Stimulated activated CD8-positive, alpha-beta memory T cell treated with anti-CD3 and anti-CD28 coated beads, Interleukin-2, amount 100 ng/mL, for 1 hour (primary cell): ENCODE data around the gene HHIPL2.
"Not testable (repeated sequence)": the region's sequence is repeated elsewhere in the genome, so short reads cannot be mapped to it uniquely, and the experiment has no call there.

Experiments
- DNase-seq, 2 donors: peaks; one replicate each; pipeline ENCODE4 v3.0.0-alpha.2; 2020; ENCODE audit warnings: low read depth in 2 of 2

HHIPL2 gene

DNA sequence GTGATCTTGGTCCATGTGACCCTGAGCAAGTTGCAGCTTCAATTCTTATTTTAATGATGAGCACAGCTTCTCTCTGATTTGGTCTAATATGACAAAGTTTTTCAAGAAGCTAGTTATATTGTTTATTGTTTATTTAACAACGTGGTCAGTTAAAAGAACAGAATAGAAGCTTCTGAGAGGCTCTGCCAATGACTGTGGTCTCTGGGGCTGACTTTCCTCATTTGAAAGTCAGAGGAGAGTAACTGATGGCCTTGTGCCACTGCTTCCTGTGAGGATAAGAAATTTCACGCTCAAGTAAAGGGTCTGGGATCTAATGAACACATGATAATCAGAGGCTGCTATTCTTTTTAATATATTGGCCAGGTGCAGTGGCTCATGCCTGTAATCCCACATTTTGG lies 7.3 kb downstream of the HHIPL2 start:
- DNase-seq: no peak

DNA sequence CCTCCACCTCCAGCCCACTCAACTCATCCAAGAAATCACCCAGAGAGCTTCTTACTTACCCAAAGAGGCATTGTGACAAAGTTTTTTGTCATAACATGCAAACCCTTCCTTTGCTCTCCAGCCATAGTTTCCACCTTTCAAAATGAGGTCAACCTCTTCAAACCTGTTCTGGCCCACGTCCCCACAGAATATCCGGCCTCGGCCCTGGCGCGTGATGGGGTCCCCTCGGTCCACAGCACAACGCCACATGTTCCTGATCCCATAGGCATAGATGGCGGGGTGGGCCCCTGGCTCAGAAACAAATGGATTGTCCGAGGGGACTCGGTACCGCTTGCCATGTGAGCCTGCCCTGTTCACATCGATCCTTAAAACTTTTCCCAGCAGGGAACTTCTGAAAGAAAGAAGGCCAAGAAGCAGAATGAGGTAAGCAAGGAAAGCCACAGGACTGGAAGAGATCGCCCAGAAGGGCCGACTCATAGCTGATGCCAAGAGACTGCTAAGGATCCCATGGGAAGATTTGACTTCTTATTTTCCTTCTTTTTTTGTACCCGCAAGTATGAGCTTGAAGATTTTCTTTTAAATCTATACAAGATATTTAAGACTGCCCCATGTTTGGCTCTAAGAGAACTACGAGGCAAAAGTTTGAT lies 7.8 kb downstream of the HHIPL2 start:
- no peak for DNase-seq

DNA sequence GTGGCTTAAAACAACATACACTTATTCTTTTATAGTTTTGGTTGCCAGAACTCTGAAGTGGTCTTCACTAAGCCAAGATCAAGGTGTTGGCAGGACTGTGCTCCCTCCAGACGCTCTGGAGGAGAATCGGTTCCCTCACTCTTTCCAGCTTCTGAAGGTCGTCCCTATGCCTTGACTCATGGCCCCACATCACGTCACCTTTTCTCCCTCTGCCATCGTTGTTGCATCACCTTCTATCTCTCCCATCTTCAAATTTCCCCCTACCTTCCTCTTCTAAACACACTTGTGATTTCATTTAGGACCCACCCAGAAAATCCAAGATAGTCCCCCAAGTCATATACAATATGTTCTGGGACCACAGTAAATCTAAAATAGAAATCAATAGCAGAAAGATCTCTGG lies 12.4 kb downstream of the HHIPL2 start:
- DNase-seq: no peak

DNA sequence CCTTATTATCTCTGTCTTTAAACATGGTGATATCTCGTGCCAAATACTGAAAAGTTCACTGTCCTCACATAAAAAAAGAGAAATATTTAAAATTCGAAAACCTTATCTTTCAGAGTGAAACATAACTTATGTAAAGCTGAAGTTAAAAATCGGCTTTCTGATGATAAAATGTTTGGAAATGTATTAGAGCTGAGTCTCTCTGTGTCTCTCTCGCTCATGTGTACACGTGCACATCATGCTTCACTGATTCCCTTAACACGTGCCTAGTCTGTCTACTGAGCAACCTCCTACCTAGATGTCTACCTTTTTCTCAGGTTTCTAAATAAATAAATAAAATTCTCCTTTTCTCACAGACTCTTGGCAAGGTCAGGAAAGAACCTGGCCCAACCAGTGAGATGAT lies 17.1 kb downstream of the HHIPL2 start:
- DNase-seq: no peak

DNA sequence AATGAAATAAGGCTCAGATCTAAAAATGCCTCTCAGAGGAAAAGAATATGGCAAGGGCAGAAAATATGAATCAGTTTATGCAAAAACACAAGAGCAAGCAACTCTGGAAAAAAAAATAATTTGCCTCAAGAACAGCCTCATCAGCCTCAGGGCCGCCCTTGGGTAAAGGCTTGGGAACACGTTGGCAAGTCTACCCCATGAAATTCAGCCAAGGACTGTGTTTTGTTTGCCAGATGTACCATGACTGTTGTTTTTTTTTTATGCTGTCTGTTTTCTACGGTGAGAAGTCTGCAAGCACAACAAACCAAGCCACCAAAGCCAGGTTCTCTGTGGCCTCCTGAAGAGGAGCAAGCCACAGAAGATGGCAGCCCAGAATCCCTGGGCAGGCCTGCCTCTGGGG lies 18.0 kb downstream of the HHIPL2 start:
- DNase-seq: no peak

DNA sequence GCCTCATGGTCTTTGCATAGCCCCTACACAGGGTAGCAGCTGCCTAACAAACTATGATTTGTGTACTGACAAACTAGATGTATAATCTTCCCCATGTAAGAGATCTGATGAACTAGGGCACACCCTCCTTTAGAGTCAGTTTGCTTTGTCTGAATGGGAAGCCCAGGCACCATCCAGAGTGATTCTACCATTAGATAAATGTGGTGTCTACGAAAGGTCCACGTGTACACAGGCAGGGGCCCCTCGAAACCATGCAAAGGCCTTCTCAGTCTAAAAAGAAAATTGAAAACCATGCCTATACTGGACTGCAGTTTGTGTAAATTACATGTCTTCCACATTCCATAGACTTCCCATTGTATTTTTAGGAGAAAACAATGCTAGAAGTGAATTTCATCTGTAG lies 18.7 kb downstream of the HHIPL2 start:
- no peak for DNase-seq

DNA sequence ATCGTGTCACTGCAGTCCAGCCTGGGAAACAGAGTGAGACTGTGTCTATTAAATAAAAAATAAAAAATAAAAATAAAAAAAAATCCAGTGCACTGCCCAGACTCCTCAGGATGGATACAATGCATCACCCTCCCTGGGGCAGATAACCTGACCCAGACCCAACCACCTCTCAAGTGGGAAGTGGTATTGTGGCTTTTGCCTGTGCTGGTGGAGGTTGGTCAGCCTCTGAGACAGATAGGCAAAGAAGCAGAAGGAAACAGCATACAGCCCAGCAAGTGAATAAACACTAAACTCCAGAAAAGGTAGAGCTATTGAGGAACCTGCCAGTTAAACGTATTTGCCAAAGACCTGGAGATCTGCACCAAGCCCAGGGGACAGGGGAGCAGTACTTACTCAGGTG lies 22.0 kb downstream of the HHIPL2 start:
- DNase-seq: no peak

DNA sequence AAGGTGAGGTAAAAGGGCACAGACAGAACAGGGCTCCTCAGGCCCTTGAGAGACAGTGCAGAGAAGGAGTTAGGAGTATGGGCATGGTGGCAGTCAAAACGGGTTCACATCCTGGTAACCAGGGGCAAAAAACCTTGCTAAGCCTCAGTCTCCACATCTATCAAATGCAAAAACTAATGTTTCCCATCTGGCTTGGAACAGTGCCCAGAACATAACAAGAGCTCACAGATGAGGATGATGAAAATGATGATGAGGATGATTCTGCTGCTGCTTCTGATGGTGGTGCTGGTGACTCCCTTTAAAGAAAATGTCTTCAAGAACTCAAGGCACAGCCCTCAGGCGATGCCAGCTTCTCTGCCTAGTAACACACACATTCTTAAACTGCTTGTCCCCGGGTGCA lies 24.1 kb downstream of the HHIPL2 start:
- no peak for DNase-seq

DNA sequence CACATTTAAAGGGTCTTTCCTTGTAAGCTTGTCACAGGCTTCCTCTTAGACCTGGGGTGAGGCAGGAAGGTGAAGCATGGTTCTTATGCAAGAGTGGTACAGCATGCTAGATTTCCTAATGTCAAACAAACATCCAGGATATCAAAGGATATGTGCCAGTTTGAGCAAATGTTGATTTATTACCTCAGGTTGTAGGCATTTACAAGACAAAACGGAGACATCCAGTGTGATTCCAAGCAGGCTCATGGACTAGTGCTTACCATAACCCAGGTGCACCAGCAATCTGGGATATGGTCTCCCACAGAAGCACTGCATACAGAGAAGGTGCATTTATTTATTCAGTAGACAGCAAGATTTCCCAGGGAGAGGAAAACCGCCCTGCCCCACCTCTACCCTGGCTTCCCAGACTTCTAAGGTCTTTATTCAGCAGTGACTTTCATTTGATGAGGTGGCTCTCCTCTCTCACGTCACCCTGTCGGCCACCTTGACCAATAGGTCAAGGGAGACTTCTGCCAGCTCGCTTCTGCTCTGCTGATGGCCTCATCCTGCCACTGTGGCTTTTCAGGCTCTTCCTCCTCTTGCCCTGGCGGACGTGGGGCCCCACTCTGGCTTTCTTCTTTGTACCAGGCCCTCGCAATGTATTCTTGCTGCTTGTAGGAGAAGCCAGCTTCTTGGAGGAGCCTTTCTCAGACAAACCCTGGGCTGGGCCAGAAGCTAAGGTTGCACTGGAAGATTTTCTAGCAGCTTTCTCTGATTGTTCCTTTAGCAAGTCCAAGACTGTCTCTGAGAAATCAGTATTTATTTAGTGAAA lies 25.6 kb downstream of the HHIPL2 start:
- no peak for DNase-seq

DNA sequence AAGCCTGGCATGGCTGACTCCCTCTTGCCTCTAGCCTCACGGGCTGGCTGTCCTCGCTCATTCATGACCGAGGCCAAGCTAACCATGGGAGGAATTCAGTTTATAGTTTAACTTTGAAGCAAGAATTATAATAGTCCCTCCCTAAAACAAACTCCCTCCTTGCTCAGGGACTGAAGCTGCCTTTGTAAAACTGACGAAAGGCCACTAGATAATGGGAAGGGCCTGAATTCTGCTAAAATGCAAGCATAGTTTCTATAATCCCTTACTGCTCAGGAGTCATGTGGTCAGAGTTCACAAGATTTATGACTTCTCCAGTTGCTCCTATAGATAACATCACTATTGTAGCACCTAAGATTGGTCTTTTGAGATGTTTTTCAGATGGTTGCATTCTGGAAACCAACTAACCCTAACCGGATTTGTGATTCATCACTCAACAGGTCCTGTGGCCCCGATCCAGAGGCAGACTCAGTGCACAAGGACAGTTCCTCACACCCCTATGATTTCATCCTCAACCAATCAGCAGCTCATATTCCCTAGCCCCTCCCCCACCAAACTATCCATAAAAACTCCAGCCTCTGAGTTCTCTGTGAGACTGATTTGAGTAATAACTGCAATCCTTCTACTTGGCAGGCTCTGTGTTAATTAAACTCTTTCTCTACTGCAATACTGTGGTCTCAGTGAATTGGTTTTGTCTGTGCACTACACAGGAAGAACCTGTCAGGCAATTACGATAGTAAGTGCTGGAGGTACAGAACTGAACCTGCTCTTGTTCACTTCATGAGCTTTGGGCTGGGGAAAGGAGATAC lies 26.4 kb downstream of the HHIPL2 start:
- no peak for DNase-seq

DNA sequence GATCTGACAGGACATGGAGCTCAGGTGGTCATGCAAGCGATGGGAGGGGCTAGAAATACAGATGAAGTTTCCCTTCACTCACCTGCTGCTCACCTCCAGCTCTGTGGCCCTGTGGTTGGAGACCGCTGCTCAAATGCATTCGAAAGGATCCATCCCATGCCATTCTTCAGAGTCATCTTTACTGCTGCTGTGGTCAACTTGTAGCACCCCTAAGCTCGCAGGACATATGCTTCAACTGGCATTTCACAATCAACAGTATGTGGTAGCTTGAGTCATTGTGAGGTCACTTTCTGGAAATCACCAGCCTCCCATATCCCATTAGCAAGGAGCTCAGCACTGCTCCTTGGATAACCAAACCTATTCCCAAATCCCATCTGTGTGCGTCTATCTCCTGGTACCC lies 58.4 kb downstream of the HHIPL2 start:
- not testable (repeated sequence) for DNase-seq

DNA sequence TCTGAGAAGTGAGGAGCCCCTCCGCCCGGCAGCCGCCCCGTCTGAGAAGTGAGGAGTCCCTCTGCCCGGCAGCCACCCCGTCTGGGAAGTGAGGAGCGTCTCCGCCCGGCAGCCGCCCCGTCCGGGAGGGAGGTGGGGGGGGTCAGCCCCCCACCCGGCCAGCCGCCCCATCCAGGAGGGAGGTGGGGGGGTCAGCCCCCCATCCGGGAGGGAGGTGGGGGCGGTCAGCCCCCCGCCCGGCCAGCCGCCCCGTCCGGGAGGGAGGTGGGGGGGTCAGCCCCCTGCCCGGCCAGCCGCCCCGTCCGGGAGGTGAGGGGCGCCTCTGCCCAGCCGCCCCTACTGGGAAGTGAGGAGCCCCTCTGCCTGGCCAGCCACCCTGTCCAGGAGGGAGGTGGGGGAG lies 60.1 kb downstream of the HHIPL2 start:
- not testable (repeated sequence) for DNase-seq

DNA sequence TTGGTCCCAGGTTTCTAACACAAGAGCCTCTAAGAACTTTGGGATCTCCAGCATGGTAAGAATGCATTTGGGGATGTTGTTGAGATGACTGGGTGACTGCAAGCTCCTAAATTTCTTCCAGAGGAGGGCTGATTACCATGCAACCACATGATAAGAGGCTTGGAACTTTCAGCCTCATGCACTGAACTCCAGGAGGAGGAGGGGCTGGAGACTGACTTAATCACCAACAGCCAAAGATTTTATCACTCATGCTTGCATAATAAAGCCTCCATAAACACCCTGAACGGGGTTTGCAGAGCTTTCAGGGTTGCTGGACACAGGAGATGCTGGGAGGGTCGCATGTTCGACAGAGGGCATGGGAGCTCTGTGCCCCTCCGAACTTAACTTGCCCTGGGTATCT lies 63.9 kb downstream of the HHIPL2 start:
- DNase-seq: not testable (repeated sequence)

DNA sequence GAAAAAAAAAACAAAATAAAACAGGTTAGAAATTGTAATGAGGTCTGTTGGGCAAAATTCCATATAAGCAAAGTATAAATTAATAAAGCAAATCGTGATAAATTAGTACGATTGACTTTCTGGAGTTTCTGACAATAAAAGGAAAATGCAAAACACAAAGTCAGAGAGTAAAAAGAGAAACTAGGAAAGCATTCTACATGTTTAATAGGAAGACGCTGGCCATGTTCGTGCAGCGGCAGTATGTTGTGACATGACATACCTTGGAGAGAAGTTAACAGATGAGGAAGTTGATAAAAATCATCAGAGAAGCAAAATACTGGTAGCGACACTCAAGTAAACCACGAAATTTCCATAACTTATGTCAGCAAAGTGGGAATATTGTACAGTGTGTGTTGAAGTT lies 68.3 kb downstream of the HHIPL2 start:
- not testable (repeated sequence) for DNase-seq

DNA sequence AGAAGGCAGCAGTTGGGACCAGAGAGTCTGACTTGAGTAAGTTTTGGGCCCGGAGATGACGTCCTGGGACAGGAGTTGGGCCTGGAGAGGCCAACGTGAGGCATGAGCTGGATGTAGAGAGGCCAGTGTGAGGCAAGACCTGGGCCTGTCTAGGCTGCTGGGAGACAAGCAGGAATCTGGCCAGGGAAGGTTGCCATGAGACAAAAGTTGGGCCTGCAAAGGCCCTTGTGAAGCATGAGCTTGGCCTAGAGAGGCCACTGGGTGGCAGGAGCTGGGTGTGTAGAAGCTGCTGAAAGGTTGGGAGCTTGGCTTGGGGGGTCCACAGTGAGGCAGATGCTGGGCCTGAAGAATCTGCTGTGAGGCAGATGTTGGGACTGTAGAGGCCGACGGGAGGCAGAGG lies 71.5 kb downstream of the HHIPL2 start:
- DNase-seq: not testable (repeated sequence)

DNA sequence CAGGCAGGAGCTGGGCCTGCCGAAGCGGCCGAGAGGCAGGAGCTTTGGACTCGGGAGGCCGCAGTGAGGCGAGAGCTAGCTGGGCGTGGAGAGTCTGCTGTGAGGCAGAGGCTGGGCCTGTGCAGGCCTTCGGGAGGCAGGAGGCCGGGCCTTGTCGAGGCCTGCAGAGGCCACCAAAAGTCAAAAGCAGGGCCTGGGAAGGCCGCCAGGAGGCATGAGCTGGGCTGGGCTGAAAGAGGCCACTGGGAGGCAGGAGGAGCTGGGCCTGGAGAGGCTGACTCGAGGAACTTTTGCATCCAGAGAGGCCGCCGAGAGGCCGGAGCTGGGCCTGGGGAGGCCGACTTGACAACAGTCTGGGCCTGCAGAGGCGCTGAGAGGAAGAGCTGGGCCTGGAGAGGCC lies 74.2 kb downstream of the HHIPL2 start:
- not testable (repeated sequence) for DNase-seq

DNA sequence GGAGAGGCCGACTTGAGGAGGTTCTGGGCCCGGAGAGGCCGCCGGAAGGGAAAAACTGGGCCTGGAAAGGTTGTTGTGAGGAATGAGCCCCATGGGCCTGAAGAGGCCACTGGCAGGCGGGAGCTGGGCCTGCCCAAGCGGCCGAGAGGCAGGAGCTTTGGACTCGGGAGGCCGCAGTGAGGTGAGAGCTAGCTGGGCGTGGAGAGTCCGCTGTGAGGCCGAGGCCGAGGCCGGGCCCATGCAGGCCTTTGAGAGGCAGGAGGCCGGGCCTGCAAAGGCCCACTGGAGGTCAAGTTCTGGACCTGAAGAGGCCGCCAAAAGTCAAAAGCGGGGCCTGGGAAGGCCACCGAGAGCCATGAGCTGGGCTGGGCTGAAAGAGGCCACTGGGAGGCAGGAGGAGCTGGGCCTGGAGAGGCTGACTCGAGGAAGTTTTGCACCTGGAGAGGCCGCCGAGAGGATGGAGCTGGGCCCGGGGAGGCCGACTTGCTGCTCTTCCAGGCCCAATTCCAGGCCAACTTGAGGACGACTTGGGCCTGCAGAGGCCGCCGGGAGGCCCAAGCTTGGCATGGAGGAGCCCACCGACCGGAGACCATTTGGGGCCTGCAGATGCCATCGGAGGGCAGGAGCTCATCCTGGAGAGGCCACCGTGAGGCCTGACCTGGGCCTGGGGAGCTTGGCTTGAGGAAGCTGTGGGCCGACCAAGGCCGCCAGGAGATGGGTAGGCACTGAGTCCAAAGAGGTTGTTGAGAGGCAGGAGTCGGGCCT lies 74.9 kb downstream of the HHIPL2 start:
- not testable (repeated sequence) for DNase-seq
